Mucosa of rectum (tissue), 2 donors: ENCODE measurements around the gene PRPS2.

Experiments
- H3K27ac ChIP-seq, 2 donors: one replicate each; pipeline ENCODE4 v1.7.0; 2013; ENCODE audit warnings: inconsistent platforms in 2 of 2, low read depth in 2 of 2, low read length in 2 of 2
- H3K27me3 ChIP-seq, 2 donors: one replicate each; pipeline ENCODE4 v1.7.0; 2013; ENCODE audit warnings: low read length in 2 of 2; ENCODE audit not compliant: control insufficient read depth in 2 of 2, insufficient read depth in 2 of 2
- H3K36me3 ChIP-seq, 2 donors: one replicate each; pipeline ENCODE4 v1.7.0; 2013; ENCODE audit warnings: low read length in 2 of 2; ENCODE audit not compliant: control insufficient read depth in 2 of 2, insufficient read depth in 2 of 2
- H3K4me1 ChIP-seq, 2 donors: one replicate each; pipeline ENCODE4 v1.7.0; 2013; ENCODE audit warnings: low read length in 2 of 2, mild to moderate bottlenecking in 1 of 2; ENCODE audit not compliant: control insufficient read depth in 2 of 2, insufficient read depth in 2 of 2
- H3K4me3 ChIP-seq, 2 donors: one replicate each; pipeline ENCODE4 v1.7.0; 2013; ENCODE audit warnings: low read length in 2 of 2
- H3K9ac ChIP-seq, 2 donors: one replicate each; pipeline ENCODE4 v1.7.0; 2013; ENCODE audit warnings: low read length in 2 of 2, low read depth in 1 of 2, mild to moderate bottlenecking in 1 of 2
- H3K9me3 ChIP-seq, 2 donors: one replicate each; pipeline ENCODE4 v1.7.0; 2013; ENCODE audit warnings: low read length in 2 of 2; ENCODE audit not compliant: control insufficient read depth in 2 of 2
- donor health status: healthy.
- donor health status: Normal muscosa, but diverticular disease.

Gene PRPS2

GRCh38 chrX:12844319-12844718, 53.1 kb downstream of the PRPS2 start:
- Histone ChIP-seq H3K9ac (no peak overlapping the region), H3K27ac (no peak overlapping the region), H3K4me3 (peak overlapping the region in 1 of 2 donors; percentile 3), H3K9me3 (no peaks in the 10 kb centered on the region), H3K36me3 (no peaks in the 10 kb centered on the region), H3K27me3 (peaks cover 2 to 5% of the 10 kb centered on the region in 2 donors), H3K4me1 (no peaks in the 10 kb centered on the region)

GRCh38 chrX:12865359-12865758, 74.1 kb downstream of the PRPS2 start:
- Histone ChIP-seq H3K9ac (no peak overlapping the region), H3K9me3 (no peaks in the 10 kb centered on the region), H3K4me1 (no peaks in the 10 kb centered on the region), H3K27me3 (peaks cover 0 to 2% of the 10 kb centered on the region in 2 donors), H3K27ac (no peak overlapping the region), H3K4me3 (no peak overlapping the region), H3K36me3 (no peaks in the 10 kb centered on the region)

- H3K4me3 ChIP-seq, result peak within 1 kb of the TSS in 1 of 2 donors; percentile 46
- no peaks in the 10 kb centered on the region for H3K9me3 ChIP-seq
- H3K27me3 ChIP-seq, result peaks cover 0 to 2% of the 10 kb centered on the region in 2 donors
- H3K9ac ChIP-seq, result no peak within 1 kb of the TSS
- H3K27ac ChIP-seq, result peak within 1 kb of the TSS in 1 of 2 donors; percentile 61
- no peaks in the 10 kb centered on the region for H3K36me3 ChIP-seq
- H3K4me1 ChIP-seq, result no peaks in the 10 kb centered on the region
These were observed 75.5 kb downstream of the PRPS2 start, which contains the start of gene TLR7 for GRCh38 chrX:12866451-12867377. TLR7 (plus strand) TSS chrX:12867072; CDS start chrX:12867579, 507 bp downstream.

- Histone ChIP-seq H3K4me3 (peak overlapping the region in 1 of 2 donors; percentile 46), H3K36me3 (no peaks in the 10 kb centered on the region), H3K27ac (peak overlapping the region in 1 of 2 donors; percentile 61), H3K27me3 (peaks cover 0 to 2% of the 10 kb centered on the region in 2 donors), H3K9me3 (no peaks in the 10 kb centered on the region), H3K4me1 (no peaks in the 10 kb centered on the region), H3K9ac (no peak overlapping the region)
These were observed 76.5 kb downstream of the PRPS2 start for GRCh38 chrX:12867685-12868084.

- Histone ChIP-seq H3K27me3 (peaks cover 0 to 2% of the 10 kb centered on the region in 2 donors), H3K9me3 (no peaks in the 10 kb centered on the region), H3K9ac (no peak overlapping the region), H3K4me1 (no peaks in the 10 kb centered on the region), H3K4me3 (peak overlapping the region in 1 of 2 donors; percentile 46), H3K27ac (peak overlapping the region in 1 of 2 donors; percentile 61), H3K36me3 (no peaks in the 10 kb centered on the region)
These were observed 77.5 kb downstream of the PRPS2 start for GRCh38 chrX:12868747-12869146.

GRCh38 chrX:12871257-12871656, 80.0 kb downstream of the PRPS2 start:
- no peak overlapping the region for H3K27ac ChIP-seq
- H3K9ac ChIP-seq, result no peak overlapping the region
- peaks cover 0 to 2% of the 10 kb centered on the region in 2 donors for H3K27me3 ChIP-seq
- H3K4me3 ChIP-seq, result no peak overlapping the region
- no peaks in the 10 kb centered on the region for H3K36me3 ChIP-seq
- no peaks in the 10 kb centered on the region for H3K9me3 ChIP-seq
- H3K4me1 ChIP-seq, result no peaks in the 10 kb centered on the region

- H3K9me3 ChIP-seq, result no peaks in the 10 kb centered on the region
- H3K27ac ChIP-seq, result no peak overlapping the region
These were observed 81.5 kb downstream of the PRPS2 start for GRCh38 chrX:12872741-12873140.

More at GRCh38 chrX:12872741-12873140, 81.5 kb downstream of the PRPS2 start:
- no peak overlapping the region for H3K4me3 ChIP-seq
- H3K9ac ChIP-seq, result no peak overlapping the region
- peaks cover 0 to 2% of the 10 kb centered on the region in 2 donors for H3K27me3 ChIP-seq
- no peaks in the 10 kb centered on the region for H3K36me3 ChIP-seq
- H3K4me1 ChIP-seq, result no peaks in the 10 kb centered on the region
